Measurements from ENCODE around the gene CELA2A. TPM values are rescaled to one million over a fixed set of nuclear protein-coding genes. Genes with fewer than 3 reads are reported as not detected.

CELA2A gene
- total RNA-seq, 1 experiment from 2014 or later: not detected

GRCh38 chr1:15449567-15449966, 7.0 kb upstream of the CELA2A start:
- intact Hi-C loops (cut with micrococcal nuclease): no loop called here
- DNase-seq: no peak
- TF ChIP-seq CTCF (conservative IDR thresholded peaks at IDR 0.05; ENCODE audit: low read depth, low read length): no peak
- TF ChIP-seq EZH2phosphoT487 (IDR thresholded peaks at IDR 0.05; ENCODE audit: borderline replicate concordance, low read length): no peak
- TF ChIP-seq EZH2 (IDR thresholded peaks at IDR 0.05; ENCODE audit: low read length, unreplicated experiment): no peak
- CTCF ChIA-PET: no interaction called here
- H4K20me1 ChIP-seq (ENCODE audit: low read length): no peaks in the 10 kb centered on the region
- no peaks in the 10 kb centered on the region for H3K79me2 ChIP-seq (ENCODE audit: low read length)
- H3F3A ChIP-seq (ENCODE audit: low read length, unreplicated experiment): no peaks in the 10 kb centered on the region
- POLR2A ChIA-PET (ENCODE audit: unreplicated experiment): no interaction called here
- H3K4me1 ChIP-seq (ENCODE audit: insufficient read depth, low read length): peaks cover 9% of the 10 kb centered on the region; the same call in 1 of the 2 replicates
- no peak overlapping the region for H3K4me2 ChIP-seq (ENCODE audit: low read length)
- H3K4me3 ChIP-seq (ENCODE audit: low read length): no peak overlapping the region
- ATAC-seq: no peak
- BruUV-seq (replicated peaks): no TSS peak
- H3K27ac ChIP-seq (ENCODE audit: low read length): no peak overlapping the region
- H2AFZ ChIP-seq (ENCODE audit: low read length): no peak overlapping the region
- H3K9me3 ChIP-seq (ENCODE audit: low read length): no peaks in the 10 kb centered on the region
- H3K9me2 ChIP-seq (replicated peaks; ENCODE audit: low read length): no peaks in the 10 kb centered on the region
- H3K9ac ChIP-seq (ENCODE audit: low read length): no peak overlapping the region
- H3K36me3 ChIP-seq (ENCODE audit: low read depth, low read length): no peaks in the 10 kb centered on the region
- no peaks in the 10 kb centered on the region for H3K27me3 ChIP-seq (ENCODE audit: low read length)

- no peak overlapping the region for H3K9ac ChIP-seq (ENCODE audit: low read length)
- no peaks in the 10 kb centered on the region for H3F3A ChIP-seq (ENCODE audit: low read length, unreplicated experiment)
- no peaks in the 10 kb centered on the region for H4K20me1 ChIP-seq (ENCODE audit: low read length)
- H3K27me3 ChIP-seq (ENCODE audit: low read length): no peaks in the 10 kb centered on the region
- H3K36me3 ChIP-seq (ENCODE audit: low read depth, low read length): no peaks in the 10 kb centered on the region
- no peak overlapping the region for H3K4me2 ChIP-seq (ENCODE audit: low read length)
- CTCF ChIA-PET: no interaction called here
- H2AFZ ChIP-seq (ENCODE audit: low read length): no peak overlapping the region
- H3K4me3 ChIP-seq (ENCODE audit: low read length): no peak overlapping the region
- DNase-seq: no peak
- H3K27ac ChIP-seq (ENCODE audit: low read length): no peak overlapping the region
- H3K4me1 ChIP-seq (ENCODE audit: insufficient read depth, low read length): peaks cover 11% of the 10 kb centered on the region; the same call in 1 of the 2 replicates
- H3K79me2 ChIP-seq (ENCODE audit: low read length): no peaks in the 10 kb centered on the region
- BruUV-seq (replicated peaks): no TSS peak
- POLR2A ChIA-PET (ENCODE audit: unreplicated experiment): interaction anchor here (0.6 kb wide), 1 partner anchor 179 kb away, joined by 4 read pairs; no protein-coding TSS in a partner anchor
- H3K9me3 ChIP-seq (ENCODE audit: low read length): no peaks in the 10 kb centered on the region
- ATAC-seq: no peak
- H3K9me2 ChIP-seq (replicated peaks; ENCODE audit: low read length): no peaks in the 10 kb centered on the region
- TF ChIP-seq EZH2phosphoT487 (IDR thresholded peaks at IDR 0.05; ENCODE audit: borderline replicate concordance, low read length) (no peak), EZH2 (IDR thresholded peaks at IDR 0.05; ENCODE audit: low read length, unreplicated experiment) (no peak), CTCF (conservative IDR thresholded peaks at IDR 0.05; ENCODE audit: low read depth, low read length) (no peak)
- intact Hi-C loops (cut with micrococcal nuclease): loop anchor here (5.0 kb wide), 1 partner anchor 51 kb away; no protein-coding TSS in a partner anchor
Measured at GRCh38 chr1:15451014-15451722, 5.4 kb upstream of the CELA2A start.

GRCh38 chr1:15452216-15452615, 4.3 kb upstream of the CELA2A start:
- CTCF ChIA-PET: no interaction called here
- H2AFZ ChIP-seq (ENCODE audit: low read length): no peak overlapping the region
- no peaks in the 10 kb centered on the region for H3K27me3 ChIP-seq (ENCODE audit: low read length)
- no peaks in the 10 kb centered on the region for H4K20me1 ChIP-seq (ENCODE audit: low read length)
- H3K36me3 ChIP-seq (ENCODE audit: low read depth, low read length): no peaks in the 10 kb centered on the region
- no peak for TF ChIP-seq CTCF (conservative IDR thresholded peaks at IDR 0.05; ENCODE audit: low read depth, low read length)
- no peak for TF ChIP-seq EZH2phosphoT487 (IDR thresholded peaks at IDR 0.05; ENCODE audit: borderline replicate concordance, low read length)
- TF ChIP-seq EZH2 (IDR thresholded peaks at IDR 0.05; ENCODE audit: low read length, unreplicated experiment): no peak
- POLR2A ChIA-PET (ENCODE audit: unreplicated experiment): no interaction called here
- no TSS peak for BruUV-seq (replicated peaks)
- H3K4me1 ChIP-seq (ENCODE audit: insufficient read depth, low read length): peaks cover 11% of the 10 kb centered on the region; the same call in 1 of the 2 replicates
- no peaks in the 10 kb centered on the region for H3K9me3 ChIP-seq (ENCODE audit: low read length)
- no peaks in the 10 kb centered on the region for H3F3A ChIP-seq (ENCODE audit: low read length, unreplicated experiment)
- H3K4me2 ChIP-seq (ENCODE audit: low read length): no peak overlapping the region
- intact Hi-C loops (cut with micrococcal nuclease): loop anchor here (5.0 kb wide), 1 partner anchor 50 kb away; no protein-coding TSS in a partner anchor
- no peaks in the 10 kb centered on the region for H3K9me2 ChIP-seq (replicated peaks; ENCODE audit: low read length)
- no peaks in the 10 kb centered on the region for H3K79me2 ChIP-seq (ENCODE audit: low read length)
- H3K27ac ChIP-seq (ENCODE audit: low read length): no peak overlapping the region
- no peak overlapping the region for H3K4me3 ChIP-seq (ENCODE audit: low read length)
- peak; percentile 11 for DNase-seq
- no peak for ATAC-seq
- no peak overlapping the region for H3K9ac ChIP-seq (ENCODE audit: low read length)

Measured in PC-3 (cell line).